Heart left ventricle (tissue), 13 donors: ENCODE measurements around the gene ATP13A1.

ENCODE experiments used
- POLR2A ChIP-seq, 2 donors: fragments of 450-650 bp; IDR thresholded peaks; one replicate each; pipeline ENCODE4 v1.6.1; 2017; ENCODE audit warnings: antibody characterized with exemption in 2 of 2, mild to moderate bottlenecking in 2 of 2, moderate library complexity in 2 of 2
- TF ChIP-seq, protein P1 (sequence below), 12 donors: fragments of 200-600 bp; sonication (generic) in 4 of 12; IDR thresholded peaks; one replicate each; pipeline versions ENCODE4 v1.5.0 to v1.8.0; 2018 to 2022; ENCODE audit warnings: antibody characterized with exemption in 12 of 12, mild to moderate bottlenecking in 5 of 12
- donor health status: ischemic (EF 13 %, LVEDD 7.1; RV severe dilation, severe dysfunction).
- donor health status: DM: no; HTN: yes; CAD: no.
- donor health status: DM: no; HTN: no; CAD: no.
- donor health status: ischemic (EF 25% LVEDD 6.9; RV normal size, moderate dysfunction).
- donor health status: ischemic (EF 25% LVEDD 5.7; RV mildly dilated, moderate dysfunction).
- donor health status: ischemic (EF 35%, LVEDD 5.7; RV mildly dilated, moderate dysfunction).
- donor health status: nonischemic (EF 11% LVEDD 7.7; RV severe dilation, severe dysfunction).
- donor health status: DM: yes; HTN: yes; CAD: no.
- donor health status: PGD.
- donor health status: ischemic (EF 29% LVEDD 5.4; RV normal size, mild dysfunction).
- donor health status: nonischemic (EF 23%, LVEDD 6.1; RV moderate dilation, normal function).

DNA sequence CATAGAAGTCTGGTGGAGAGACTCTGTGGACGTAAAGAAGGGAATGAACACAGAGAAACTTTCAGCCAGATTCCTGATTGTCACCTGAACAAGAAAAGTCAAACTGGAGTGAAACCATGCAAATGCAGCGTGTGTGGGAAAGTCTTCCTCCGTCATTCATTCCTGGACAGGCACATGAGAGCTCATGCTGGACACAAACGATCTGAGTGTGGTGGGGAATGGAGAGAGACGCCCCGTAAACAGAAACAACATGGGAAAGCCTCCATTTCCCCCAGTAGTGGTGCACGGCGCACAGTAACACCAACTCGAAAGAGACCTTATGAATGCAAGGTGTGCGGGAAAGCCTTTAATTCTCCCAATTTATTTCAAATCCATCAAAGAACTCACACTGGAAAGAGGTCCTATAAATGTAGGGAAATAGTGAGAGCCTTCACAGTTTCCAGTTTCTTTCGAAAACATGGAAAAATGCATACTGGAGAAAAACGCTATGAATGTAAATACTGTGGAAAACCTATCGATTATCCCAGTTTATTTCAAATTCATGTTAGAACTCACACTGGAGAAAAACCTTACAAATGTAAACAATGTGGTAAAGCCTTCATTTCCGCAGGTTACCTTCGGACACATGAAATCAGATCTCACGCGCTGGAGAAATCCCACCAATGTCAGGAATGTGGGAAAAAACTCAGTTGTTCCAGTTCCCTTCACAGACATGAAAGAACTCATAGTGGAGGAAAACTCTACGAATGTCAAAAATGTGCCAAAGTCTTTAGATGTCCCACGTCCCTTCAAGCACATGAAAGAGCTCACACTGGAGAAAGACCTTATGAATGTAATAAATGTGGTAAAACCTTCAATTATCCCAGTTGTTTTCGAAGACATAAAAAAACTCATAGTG is 15.9 kb upstream of the ATP13A1 start:
- no peak for TF ChIP-seq POLR2A (IDR thresholded peaks at IDR 0.05)
- TF ChIP-seq, protein P1, sequence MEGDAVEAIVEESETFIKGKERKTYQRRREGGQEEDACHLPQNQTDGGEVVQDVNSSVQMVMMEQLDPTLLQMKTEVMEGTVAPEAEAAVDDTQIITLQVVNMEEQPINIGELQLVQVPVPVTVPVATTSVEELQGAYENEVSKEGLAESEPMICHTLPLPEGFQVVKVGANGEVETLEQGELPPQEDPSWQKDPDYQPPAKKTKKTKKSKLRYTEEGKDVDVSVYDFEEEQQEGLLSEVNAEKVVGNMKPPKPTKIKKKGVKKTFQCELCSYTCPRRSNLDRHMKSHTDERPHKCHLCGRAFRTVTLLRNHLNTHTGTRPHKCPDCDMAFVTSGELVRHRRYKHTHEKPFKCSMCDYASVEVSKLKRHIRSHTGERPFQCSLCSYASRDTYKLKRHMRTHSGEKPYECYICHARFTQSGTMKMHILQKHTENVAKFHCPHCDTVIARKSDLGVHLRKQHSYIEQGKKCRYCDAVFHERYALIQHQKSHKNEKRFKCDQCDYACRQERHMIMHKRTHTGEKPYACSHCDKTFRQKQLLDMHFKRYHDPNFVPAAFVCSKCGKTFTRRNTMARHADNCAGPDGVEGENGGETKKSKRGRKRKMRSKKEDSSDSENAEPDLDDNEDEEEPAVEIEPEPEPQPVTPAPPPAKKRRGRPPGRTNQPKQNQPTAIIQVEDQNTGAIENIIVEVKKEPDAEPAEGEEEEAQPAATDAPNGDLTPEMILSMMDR (IDR thresholded peaks at IDR 0.05), result no peak
